Fibroblast of lung (primary cell): ENCODE data around the gene SHROOM3. TPM values are rescaled to one million over a fixed set of nuclear protein-coding genes. Genes with fewer than 3 reads are reported as not detected.

Experiments used
- DNase-seq, 2 donors: peaks; one replicate each; pipeline versions ENCODE4 v3.0.0 to v3.0.0-alpha.2; 2010; ENCODE audit warnings: low read depth in 2 of 2
- H2AFZ ChIP-seq: 2 replicates; pipeline ENCODE4 v1.5.1; 2012; ENCODE audit warnings: low read length, control low read depth, inconsistent platforms
- H3K27ac ChIP-seq: 2 replicates; pipeline ENCODE4 v1.5.1; 2011; ENCODE audit warnings: low read length, control low read depth; ENCODE audit not compliant: insufficient read depth
- H3K27me3 ChIP-seq: 2 replicates; pipeline ENCODE4 v1.5.1; 2011; ENCODE audit warnings: mild to moderate bottlenecking, low read length; ENCODE audit not compliant: control insufficient read depth, insufficient read depth
- H3K36me3 ChIP-seq: 2 replicates; pipeline ENCODE4 v1.5.1; 2011; ENCODE audit warnings: low read length; ENCODE audit not compliant: control insufficient read depth, insufficient read depth
- H3K4me1 ChIP-seq: 2 replicates; pipeline ENCODE4 v1.5.1; 2011; ENCODE audit warnings: low read length; ENCODE audit not compliant: control insufficient read depth, insufficient read depth; ENCODE audit errors: extremely low read depth
- H3K4me2 ChIP-seq: 2 replicates; pipeline ENCODE4 v1.5.1; 2011; ENCODE audit warnings: low read length, control low read depth; ENCODE audit not compliant: insufficient read depth; ENCODE audit errors: extremely low read depth
- H3K4me3 ChIP-seq, 4 experiments: fragments of 200-600 bp in 1 of 4; sonication (generic) in 1 of 4; replicated peaks in 1 of 4; 2 replicates each; pipeline ENCODE4 v1.5.1; 2011 to 2016; ENCODE audit warnings: low read length in 4 of 4, low read depth in 3 of 4, mild to moderate bottlenecking in 3 of 4, control low read depth in 2 of 4, inconsistent platforms in 1 of 4, mixed read lengths in 1 of 4; ENCODE audit not compliant: insufficient read depth in 1 of 4; ENCODE audit errors: control extremely low read depth in 1 of 4
- H3K79me2 ChIP-seq: 2 replicates; pipeline ENCODE4 v1.5.1; 2012; ENCODE audit warnings: mild to moderate bottlenecking, low read length, inconsistent platforms; ENCODE audit not compliant: control insufficient read depth, insufficient read depth
- H3K9ac ChIP-seq: 2 replicates; pipeline ENCODE4 v1.5.1; 2011; ENCODE audit warnings: mild to moderate bottlenecking, low read length, control low read depth; ENCODE audit not compliant: insufficient read depth
- H3K9me3 ChIP-seq: 2 replicates; pipeline ENCODE4 v1.5.1; 2012; ENCODE audit warnings: low read depth, low read length; ENCODE audit not compliant: control insufficient read depth, insufficient read depth
- H4K20me1 ChIP-seq: 2 replicates; pipeline ENCODE4 v1.5.1; 2011; ENCODE audit warnings: low read length; ENCODE audit not compliant: control insufficient read depth, insufficient read depth; ENCODE audit errors: extremely low read depth
- EZH2 ChIP-seq: IDR thresholded peaks from 2 replicates; pipeline ENCODE4 v1.5.1; 2012; ENCODE audit warnings: low read length, control low read depth, mild to moderate bottlenecking; ENCODE audit errors: missing control alignments
- polyA plus RNA-seq, 2 donors: library from polyadenylated mRNA; depleted of rRNA in 1 of 2; stranded (reverse) in 1 of 2; unstranded in 1 of 2; fragments of >200 nt; gene quantifications; 2 replicates each; pipeline ENCODE4 v1.2.1, GENCODE V29; 2011 to 2012; ENCODE audit warnings: missing spikeins in 1 of 2
- total RNA-seq: library from RNA; depleted of rRNA; stranded (reverse); fragments of >200 nt; gene quantifications from 2 replicates; pipeline ENCODE4 v1.2.1, GENCODE V29; 2014
- TF ChIP-seq, protein P1 (sequence below), 2 donors: IDR thresholded peaks in 1 of 2; conservative IDR thresholded peaks in 1 of 2; 1 replicate in 1 of 2; 2 replicates in 1 of 2; pipeline ENCODE4 v1.5.1; 2011 to 2012; ENCODE audit warnings: low read length in 2 of 2, control low read depth in 1 of 2, inconsistent platforms in 1 of 2, low read depth in 1 of 2, mild to moderate bottlenecking in 1 of 2

Gene SHROOM3
- total and polyA plus RNA-seq, 2 donors (not counting 1 experiment from before 2014, with no cell fraction given): 9.9 to 23.9 TPM

DNA sequence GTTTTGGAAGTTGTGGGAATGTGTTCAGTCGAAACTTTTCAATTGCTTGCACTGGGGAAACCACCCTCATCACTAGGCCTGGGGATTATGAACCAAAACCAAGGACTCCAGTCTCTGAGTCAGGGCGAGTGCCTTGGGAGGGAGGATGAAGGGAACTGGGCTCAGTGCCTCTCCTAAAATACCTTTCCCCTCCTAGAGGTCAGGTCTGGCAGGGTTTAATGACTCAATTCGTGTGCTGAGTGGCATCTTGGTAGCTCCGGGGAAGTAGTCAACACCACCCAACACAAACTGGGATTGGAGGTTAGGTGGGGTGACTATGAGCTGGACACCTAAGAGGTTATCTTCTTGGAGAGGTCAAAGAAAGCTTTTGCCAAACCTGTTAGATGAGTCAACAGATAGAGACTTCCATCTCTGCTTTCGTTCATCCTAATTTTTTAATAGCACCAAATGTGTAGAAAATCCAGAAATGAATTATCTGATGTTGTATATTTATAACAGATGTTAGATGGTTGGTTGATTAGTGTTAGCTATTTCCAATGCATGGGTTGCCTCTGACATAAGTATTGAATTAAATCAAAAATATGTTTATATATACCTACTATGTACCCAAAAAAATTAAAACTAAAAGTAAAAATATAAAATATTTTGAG, 202.8 kb downstream of the SHROOM3 start:
- Histone ChIP-seq H3K4me2 (no peak overlapping the region), H3K9ac (no peak overlapping the region), H3K4me1 (peaks cover 13% of the 10 kb centered on the region), H2AFZ (no peak overlapping the region), H3K4me3 (no peak overlapping the region), H3K9me3 (no peaks in the 10 kb centered on the region), H3K36me3 (no peaks in the 10 kb centered on the region), H3K27me3 (no peaks in the 10 kb centered on the region), H4K20me1 (no peaks in the 10 kb centered on the region), H3K79me2 (no peaks in the 10 kb centered on the region), H3K27ac (no peak overlapping the region)
- DNase-seq: peak in 1 of 2 donors; percentile 50
- TF ChIP-seq EZH2: no peak
- TF ChIP-seq, protein P1, sequence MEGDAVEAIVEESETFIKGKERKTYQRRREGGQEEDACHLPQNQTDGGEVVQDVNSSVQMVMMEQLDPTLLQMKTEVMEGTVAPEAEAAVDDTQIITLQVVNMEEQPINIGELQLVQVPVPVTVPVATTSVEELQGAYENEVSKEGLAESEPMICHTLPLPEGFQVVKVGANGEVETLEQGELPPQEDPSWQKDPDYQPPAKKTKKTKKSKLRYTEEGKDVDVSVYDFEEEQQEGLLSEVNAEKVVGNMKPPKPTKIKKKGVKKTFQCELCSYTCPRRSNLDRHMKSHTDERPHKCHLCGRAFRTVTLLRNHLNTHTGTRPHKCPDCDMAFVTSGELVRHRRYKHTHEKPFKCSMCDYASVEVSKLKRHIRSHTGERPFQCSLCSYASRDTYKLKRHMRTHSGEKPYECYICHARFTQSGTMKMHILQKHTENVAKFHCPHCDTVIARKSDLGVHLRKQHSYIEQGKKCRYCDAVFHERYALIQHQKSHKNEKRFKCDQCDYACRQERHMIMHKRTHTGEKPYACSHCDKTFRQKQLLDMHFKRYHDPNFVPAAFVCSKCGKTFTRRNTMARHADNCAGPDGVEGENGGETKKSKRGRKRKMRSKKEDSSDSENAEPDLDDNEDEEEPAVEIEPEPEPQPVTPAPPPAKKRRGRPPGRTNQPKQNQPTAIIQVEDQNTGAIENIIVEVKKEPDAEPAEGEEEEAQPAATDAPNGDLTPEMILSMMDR (conservative IDR thresholded peaks at IDR 0.05 in 1 of 2, IDR thresholded peaks at IDR 0.05 in 1 of 2; ENCODE audit: low read depth in 1 of 2, low read length in 2 of 2): no peak

DNA sequence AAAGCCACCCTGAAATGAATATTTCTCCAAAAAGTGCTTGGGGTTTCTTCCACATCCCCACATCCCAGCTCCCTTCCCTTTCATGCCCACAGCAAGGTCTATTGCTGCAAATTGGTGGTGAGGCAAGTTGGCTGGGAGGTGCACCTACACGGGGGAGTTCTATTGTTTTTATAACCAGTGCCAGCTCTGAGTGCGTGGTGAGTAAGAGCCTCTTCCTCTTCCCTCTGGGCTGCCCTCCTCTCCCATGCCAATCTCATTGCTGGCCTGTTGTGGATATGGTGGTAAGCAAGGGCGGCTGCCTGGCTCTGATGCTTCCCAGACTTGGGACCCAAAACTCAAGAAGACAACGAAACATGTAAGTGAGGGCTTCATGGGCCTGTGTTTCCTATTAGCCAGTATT, 204.3 kb downstream of the SHROOM3 start:
- H3K4me2 ChIP-seq: no peak overlapping the region
- no peak overlapping the region for H3K9ac ChIP-seq
- no peak overlapping the region for H2AFZ ChIP-seq
- no peaks in the 10 kb centered on the region for H3K27me3 ChIP-seq
- H3K4me1 ChIP-seq: peaks cover 9% of the 10 kb centered on the region
- DNase-seq: no peak
- no peak overlapping the region for H3K4me3 ChIP-seq
- no peaks in the 10 kb centered on the region for H3K79me2 ChIP-seq
- TF ChIP-seq EZH2: no peak
- TF ChIP-seq, protein P1 (conservative IDR thresholded peaks at IDR 0.05 in 1 of 2, IDR thresholded peaks at IDR 0.05 in 1 of 2; ENCODE audit: low read depth in 1 of 2, low read length in 2 of 2): no peak
- H4K20me1 ChIP-seq: no peaks in the 10 kb centered on the region
- H3K9me3 ChIP-seq: no peaks in the 10 kb centered on the region
- no peak overlapping the region for H3K27ac ChIP-seq
- H3K36me3 ChIP-seq: no peaks in the 10 kb centered on the region

DNA sequence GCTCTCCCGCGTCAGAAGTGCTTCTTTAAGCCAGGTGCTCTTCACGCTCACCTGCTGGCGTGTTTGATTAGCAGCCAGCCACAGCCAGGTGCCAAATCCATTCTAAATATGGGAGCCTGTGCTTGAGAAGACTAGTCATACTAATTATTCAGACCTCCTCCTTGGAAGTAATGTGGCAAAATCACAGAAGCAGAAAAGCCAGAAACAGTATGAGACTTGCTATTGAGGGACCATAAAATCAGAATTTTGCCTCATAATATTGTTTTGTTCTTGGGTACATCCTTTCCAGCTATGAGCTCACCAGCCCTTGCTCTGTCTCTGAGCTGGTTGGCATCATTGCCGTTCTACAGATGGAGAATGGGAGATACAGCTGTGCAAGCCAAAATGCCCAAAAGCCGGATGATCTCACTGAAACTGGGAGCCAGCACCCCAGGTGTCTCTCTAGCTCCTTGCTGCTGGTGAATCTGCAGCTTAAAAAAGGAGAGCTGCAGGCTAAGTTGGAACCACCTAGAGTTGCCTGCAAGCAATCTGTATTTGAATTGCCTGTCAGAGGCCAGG, 205.4 kb downstream of the SHROOM3 start:
- Histone ChIP-seq H3K9ac (no peak overlapping the region), H4K20me1 (no peaks in the 10 kb centered on the region), H3K36me3 (no peaks in the 10 kb centered on the region), H3K9me3 (no peaks in the 10 kb centered on the region), H3K27me3 (no peaks in the 10 kb centered on the region), H3K79me2 (no peaks in the 10 kb centered on the region), H3K27ac (no peak overlapping the region), H3K4me3 (no peak overlapping the region), H3K4me2 (no peak overlapping the region), H2AFZ (no peak overlapping the region), H3K4me1 (peaks cover 3% of the 10 kb centered on the region)
- no peak for DNase-seq
- TF ChIP-seq, protein P1 (conservative IDR thresholded peaks at IDR 0.05 in 1 of 2, IDR thresholded peaks at IDR 0.05 in 1 of 2; ENCODE audit: low read depth in 1 of 2, low read length in 2 of 2): no peak
- no peak for TF ChIP-seq EZH2
